Lung (tissue), 12 donors: Measurements from ENCODE around the gene PTGR2. TPM values are rescaled to one million over a fixed set of nuclear protein-coding genes. Genes with fewer than 3 reads are reported as not detected.
"Not testable (repeated sequence)": the region's sequence is repeated elsewhere in the genome, so short reads cannot be mapped to it uniquely, and the experiment has no call there.

Experiments
- ATAC-seq: fragments of 200-7000 bp; cut with Tn5 transposase; one replicate; pipeline ENCODE4 v1.9.1; 2020; ENCODE audit warnings: moderate number of reproducible peaks; ENCODE audit not compliant: insufficient read depth, low FRiP score
- DNase-seq, 3 donors: peaks; one replicate each; pipeline ENCODE4 v3.0.0-alpha.2; 2013 to 2017
- H3K27ac ChIP-seq, 2 donors: one replicate each; pipeline ENCODE4 v1.5.1; 2013; ENCODE audit warnings: mild to moderate bottlenecking in 2 of 2, moderate library complexity in 2 of 2, control low read depth in 1 of 2, inconsistent platforms in 1 of 2, low read depth in 1 of 2, low read length in 1 of 2
- H3K27me3 ChIP-seq, 3 donors: one replicate each; pipeline ENCODE4 v1.5.1; 2013; ENCODE audit warnings: low read length in 2 of 3; ENCODE audit not compliant: control insufficient read depth in 3 of 3, insufficient read depth in 3 of 3
- H3K36me3 ChIP-seq, 4 donors: one replicate each; pipeline ENCODE4 v1.5.1; 2013; ENCODE audit warnings: low read length in 4 of 4, mild to moderate bottlenecking in 1 of 4, moderate library complexity in 1 of 4; ENCODE audit not compliant: control insufficient read depth in 4 of 4, insufficient read depth in 4 of 4
- H3K4me1 ChIP-seq, 5 donors: one replicate each; pipeline ENCODE4 v1.5.1; 2013; ENCODE audit warnings: low read length in 5 of 5, mild to moderate bottlenecking in 2 of 5, moderate library complexity in 1 of 5; ENCODE audit not compliant: control insufficient read depth in 5 of 5, insufficient read depth in 5 of 5
- H3K4me3 ChIP-seq: one replicate; pipeline ENCODE4 v1.5.1; 2013; ENCODE audit warnings: mild to moderate bottlenecking, control low read depth, moderate library complexity
- H3K9ac ChIP-seq, 2 donors: one replicate each; pipeline ENCODE4 v1.5.1; 2013; ENCODE audit warnings: low read length in 2 of 2, control low read depth in 1 of 2; ENCODE audit not compliant: insufficient read depth in 1 of 2
- H3K9me3 ChIP-seq, 4 donors: one replicate each; pipeline ENCODE4 v1.5.1; 2013; ENCODE audit warnings: low read length in 3 of 4, mild to moderate bottlenecking in 1 of 4, moderate library complexity in 1 of 4; ENCODE audit not compliant: control insufficient read depth in 4 of 4, insufficient read depth in 3 of 4
- WGBS, 2 donors: extraction: QIAGEN DNeasy Blood & Tissue Kit; methylation state at CpG; one replicate each; pipeline ENCODE4 v1.1.7; 2013; 5-methylcytosine and 5-hydroxymethylcytosine counted together
- polyA plus RNA-seq, 2 donors: library from polyadenylated mRNA; stranded (reverse); fragments of 200-250 nt; gene quantifications; one replicate each; pipeline ENCODE4 v1.2.1, GENCODE V29; 2013
- total RNA-seq, 2 donors: library from RNA; depleted of rRNA in 1 of 2; stranded (reverse); fragments of >200 nt in 1 of 2; gene quantifications; one replicate each; pipeline ENCODE4 v1.2.1, GENCODE V29; 2014 to 2021
- TF ChIP-seq, protein P1 (sequence below): IDR thresholded peaks from 2 replicates; pipeline ENCODE4 v1.5.1; 2012; ENCODE audit warnings: mild to moderate bottlenecking; ENCODE audit errors: control extremely low read depth, extremely low read depth
- donor health status: control.
- donor health status: control.
- donor health status: Bipolar disorder and iron deficiency.
- donor health status: healthy.
- donor health status: DM: yes; HTN: yes; CAD: no.

Gene PTGR2
- total and polyA plus RNA-seq, 4 donors, result 5.7 to 13.9 (median 9.6) TPM

DNA sequence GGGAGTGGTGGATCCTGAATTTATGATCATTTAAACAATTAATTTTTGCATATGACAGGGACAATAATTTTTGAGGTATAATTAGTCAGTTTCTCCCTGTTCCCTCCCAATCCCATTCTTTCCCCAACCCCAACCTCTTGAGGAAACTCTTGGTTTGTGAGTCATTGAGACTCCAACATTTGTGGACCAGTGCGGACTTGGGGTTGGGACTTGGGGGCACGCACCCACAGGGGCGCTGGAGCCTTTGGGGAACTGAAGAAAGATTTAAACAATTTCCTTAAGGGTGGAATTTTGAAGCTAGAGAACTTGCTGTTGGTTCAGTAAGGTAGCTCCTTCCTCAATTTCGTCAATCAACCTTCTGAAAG, 17.4 kb upstream of the PTGR2 start:
- Histone ChIP-seq H3K9me3 (no peaks in the 10 kb centered on the region), H3K27ac (no peak overlapping the region), H3K27me3 (no peaks in the 10 kb centered on the region), H3K9ac (no peak overlapping the region), H3K36me3 (no peaks in the 10 kb centered on the region), H3K4me1 (peaks cover 0 to 13% (median 5%) of the 10 kb centered on the region in 5 donors), H3K4me3 (no peak overlapping the region)
- no peak for ATAC-seq
- DNase-seq, result no peak
- 76 to 90% methylated on average over 4 of the region's 4 CpGs for WGBS, 2 donors
- TF ChIP-seq, protein P1, sequence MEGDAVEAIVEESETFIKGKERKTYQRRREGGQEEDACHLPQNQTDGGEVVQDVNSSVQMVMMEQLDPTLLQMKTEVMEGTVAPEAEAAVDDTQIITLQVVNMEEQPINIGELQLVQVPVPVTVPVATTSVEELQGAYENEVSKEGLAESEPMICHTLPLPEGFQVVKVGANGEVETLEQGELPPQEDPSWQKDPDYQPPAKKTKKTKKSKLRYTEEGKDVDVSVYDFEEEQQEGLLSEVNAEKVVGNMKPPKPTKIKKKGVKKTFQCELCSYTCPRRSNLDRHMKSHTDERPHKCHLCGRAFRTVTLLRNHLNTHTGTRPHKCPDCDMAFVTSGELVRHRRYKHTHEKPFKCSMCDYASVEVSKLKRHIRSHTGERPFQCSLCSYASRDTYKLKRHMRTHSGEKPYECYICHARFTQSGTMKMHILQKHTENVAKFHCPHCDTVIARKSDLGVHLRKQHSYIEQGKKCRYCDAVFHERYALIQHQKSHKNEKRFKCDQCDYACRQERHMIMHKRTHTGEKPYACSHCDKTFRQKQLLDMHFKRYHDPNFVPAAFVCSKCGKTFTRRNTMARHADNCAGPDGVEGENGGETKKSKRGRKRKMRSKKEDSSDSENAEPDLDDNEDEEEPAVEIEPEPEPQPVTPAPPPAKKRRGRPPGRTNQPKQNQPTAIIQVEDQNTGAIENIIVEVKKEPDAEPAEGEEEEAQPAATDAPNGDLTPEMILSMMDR, result no peak

DNA sequence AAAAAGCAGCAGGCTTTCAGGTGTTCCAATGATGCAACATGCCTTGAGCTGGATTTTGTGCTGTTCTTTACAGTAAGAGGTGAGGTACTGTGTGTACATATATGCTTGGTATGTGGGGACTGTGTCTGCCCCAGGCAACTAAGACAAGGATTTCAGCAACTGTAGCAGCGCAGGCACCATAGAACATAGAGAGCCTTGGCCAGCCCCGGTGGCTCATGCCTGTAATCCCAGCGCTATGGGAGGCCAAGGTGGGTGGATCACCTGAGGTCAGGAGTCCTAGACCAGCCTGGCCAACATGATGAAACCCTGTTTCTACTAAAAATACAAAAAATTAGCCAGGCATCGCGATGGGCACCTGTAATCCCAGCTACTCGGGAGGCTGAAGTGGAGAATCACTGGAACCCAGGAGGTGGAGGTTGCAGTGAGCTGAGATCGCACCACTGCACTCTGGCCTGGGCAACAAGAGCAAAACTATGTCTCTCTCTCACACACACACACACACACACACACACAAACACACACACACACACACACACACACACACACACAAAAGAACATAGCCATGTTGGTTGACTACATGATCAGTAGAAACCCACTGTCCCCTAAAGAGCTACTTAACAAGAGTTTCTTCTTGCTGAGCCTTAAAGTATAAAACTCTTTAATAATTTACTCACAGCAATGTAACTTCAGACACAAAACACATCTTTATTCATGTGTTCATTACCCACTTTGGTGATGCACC, 13.2 kb upstream of the PTGR2 start:
- 88 to 92% methylated on average over 7 of the region's 7 CpGs for WGBS, 2 donors
- not testable (repeated sequence) for H3K4me3 ChIP-seq, H3K9ac ChIP-seq, H3K27me3 ChIP-seq, ATAC-seq, H3K9me3 ChIP-seq, H3K27ac ChIP-seq, H3K36me3 ChIP-seq
- H3K4me1 ChIP-seq, result peaks cover 0 to 10% (median 2%) of the 10 kb centered on the region in 5 donors
- DNase-seq, result peak in 1 of 3 donors; percentile 45

DNA sequence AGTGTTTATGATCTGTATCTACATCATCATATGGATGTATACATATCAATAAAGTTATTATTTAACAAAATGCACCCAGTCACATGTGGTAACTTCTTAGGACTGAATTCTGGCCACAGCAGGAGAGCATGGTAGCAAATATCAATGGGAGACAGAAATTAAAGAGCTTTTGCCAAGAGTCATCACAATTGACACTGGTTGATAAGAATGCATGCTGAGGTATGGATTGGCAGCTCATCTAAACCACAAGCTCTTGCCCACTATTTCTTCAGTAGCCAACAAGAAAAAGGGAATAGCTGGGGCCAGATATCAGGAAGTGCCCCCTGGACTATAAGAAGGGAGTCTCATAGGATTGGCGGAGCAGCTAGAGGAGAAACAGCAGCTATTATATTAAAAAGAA, 9.4 kb upstream of the PTGR2 start:
- no peaks in the 10 kb centered on the region for H3K27me3 ChIP-seq
- H3K27ac ChIP-seq, result no peak overlapping the region
- no peaks in the 10 kb centered on the region for H3K9me3 ChIP-seq
- no peaks in the 10 kb centered on the region for H3K36me3 ChIP-seq
- no peak overlapping the region for H3K9ac ChIP-seq
- DNase-seq (no peak), ATAC-seq (no peak)
- TF ChIP-seq, protein P1, result no peak
- 80 to 97% methylated on average over 1 of the region's 1 CpG for WGBS, 2 donors
- no peak overlapping the region for H3K4me3 ChIP-seq
- no peaks in the 10 kb centered on the region for H3K4me1 ChIP-seq

DNA sequence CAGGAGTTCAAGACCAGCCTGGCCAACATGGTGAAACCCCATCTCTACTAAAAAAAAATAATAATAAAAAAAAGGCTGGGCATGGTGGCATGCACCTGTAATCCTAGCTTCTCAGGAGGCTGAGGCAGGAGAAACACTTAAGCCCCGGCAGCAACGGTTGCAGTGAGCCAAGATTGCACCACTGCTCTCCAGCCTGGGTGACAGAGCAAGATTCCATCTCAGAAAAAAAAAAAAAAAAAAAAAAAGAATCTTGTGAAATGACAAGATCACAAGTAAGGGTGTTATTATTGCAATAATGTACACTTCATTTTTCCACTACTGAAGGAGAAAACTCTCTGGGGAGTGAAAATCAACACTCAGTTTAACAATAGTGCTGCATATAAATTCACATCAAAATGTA, 8.8 kb upstream of the PTGR2 start:
- H3K4me1 ChIP-seq, result no peaks in the 10 kb centered on the region
- no peak overlapping the region for H3K27ac ChIP-seq
- H3K27me3 ChIP-seq, result no peaks in the 10 kb centered on the region
- WGBS, 2 donors, result 37 to 50% methylated on average over 2 of the region's 2 CpGs
- no peaks in the 10 kb centered on the region for H3K36me3 ChIP-seq
- H3K4me3 ChIP-seq, result no peak overlapping the region
- H3K9ac ChIP-seq, result no peak overlapping the region
- H3K9me3 ChIP-seq, result no peaks in the 10 kb centered on the region
- no peak for DNase-seq
- ATAC-seq, result no peak
- TF ChIP-seq, protein P1, result no peak
